HG03103 (cell line): ENCODE data around the gene PRKCA.

Experiments used
- ATAC-seq: cut with Tn5 transposase; IDR thresholded peaks from one replicate; pipeline ENCODE4 v1.9.1; 2021; ENCODE audit warnings: low read depth; ENCODE audit not compliant: unreplicated experiment

The PRKCA gene

GRCh38 chr17:66661411-66662256 is 359.2 kb downstream of the PRKCA start:
- ATAC-seq, result no peak

- ATAC-seq, result no peak
Observed at GRCh38 chr17:66662496-66662895, 360.1 kb downstream of the PRKCA start.

GRCh38 chr17:66663041-66663606 is 360.7 kb downstream of the PRKCA start:
- no peak for ATAC-seq

GRCh38 chr17:66664336-66664735 is 361.9 kb downstream of the PRKCA start:
- ATAC-seq, result no peak

GRCh38 chr17:66665194-66665593 is 362.8 kb downstream of the PRKCA start:
- no peak for ATAC-seq

GRCh38 chr17:66667090-66667489 is 364.7 kb downstream of the PRKCA start:
- ATAC-seq, result no peak

GRCh38 chr17:66667491-66668030 is 365.1 kb downstream of the PRKCA start:
- no peak for ATAC-seq

- no peak for ATAC-seq
Observed at GRCh38 chr17:66670206-66670605, 367.8 kb downstream of the PRKCA start.

- ATAC-seq, result no peak
Observed at GRCh38 chr17:66671156-66671555, 368.7 kb downstream of the PRKCA start.

GRCh38 chr17:66673668-66674276 is 371.4 kb downstream of the PRKCA start:
- no peak for ATAC-seq

GRCh38 chr17:66675273-66675990 is 373.0 kb downstream of the PRKCA start:
- ATAC-seq, result no peak

GRCh38 chr17:66675991-66676371 is 373.6 kb downstream of the PRKCA start:
- no peak for ATAC-seq

GRCh38 chr17:66676421-66676820 is 374.0 kb downstream of the PRKCA start:
- no peak for ATAC-seq

- no peak for ATAC-seq
Observed at GRCh38 chr17:66677201-66677981, 375.0 kb downstream of the PRKCA start.

GRCh38 chr17:66678061-66678460 is 375.6 kb downstream of the PRKCA start:
- no peak for ATAC-seq

- no peak for ATAC-seq
Observed at GRCh38 chr17:66678827-66679226, 376.4 kb downstream of the PRKCA start.

- no peak for ATAC-seq
Observed at GRCh38 chr17:66679631-66680517, 377.5 kb downstream of the PRKCA start.

- ATAC-seq, result no peak
Observed at GRCh38 chr17:66682283-66682682, 379.9 kb downstream of the PRKCA start.

- no peak for ATAC-seq
Observed at GRCh38 chr17:66684261-66684660, 381.8 kb downstream of the PRKCA start.
